PFSK-1 (cell line): Measurements from ENCODE around the gene FOXO3.

Experiments
- FOXP2 ChIP-seq: optimal IDR thresholded peaks from 2 replicates; pipeline ENCODE3; 2011; ENCODE audit warnings: borderline replicate concordance, control low read depth, inconsistent platforms; ENCODE audit not compliant: insufficient read depth; ENCODE audit errors: extremely low read length, extremely low read depth
- POLR2AphosphoS5 ChIP-seq: IDR thresholded peaks from 2 replicates; pipeline ENCODE4 v1.6.1; 2012; ENCODE audit warnings: low read depth, mild to moderate bottlenecking, control low read depth, low read length, moderate library complexity
- SIN3A ChIP-seq: IDR thresholded peaks from 2 replicates; pipeline ENCODE4 v1.6.1; 2012; ENCODE audit warnings: mild to moderate bottlenecking, low read length, moderate library complexity, borderline replicate concordance; ENCODE audit not compliant: insufficient read depth
- TAF1 ChIP-seq: IDR thresholded peaks from 2 replicates; pipeline ENCODE4 v1.6.1; 2012; ENCODE audit warnings: low read length, control low read depth, borderline replicate concordance; ENCODE audit not compliant: insufficient read depth
- TF ChIP-seq, protein P1 (sequence below), 2 experiments: IDR thresholded peaks; 2 replicates each; pipeline versions ENCODE4 v1.6.1 to v1.8.0; 2011 to 2012; ENCODE audit warnings: low read depth in 2 of 2, low read length in 2 of 2, control low read depth in 1 of 2, inconsistent platforms in 1 of 2, mild to moderate bottlenecking in 1 of 2, moderate library complexity in 1 of 2; ENCODE audit not compliant: insufficient read depth in 1 of 2

The FOXO3 gene

DNA sequence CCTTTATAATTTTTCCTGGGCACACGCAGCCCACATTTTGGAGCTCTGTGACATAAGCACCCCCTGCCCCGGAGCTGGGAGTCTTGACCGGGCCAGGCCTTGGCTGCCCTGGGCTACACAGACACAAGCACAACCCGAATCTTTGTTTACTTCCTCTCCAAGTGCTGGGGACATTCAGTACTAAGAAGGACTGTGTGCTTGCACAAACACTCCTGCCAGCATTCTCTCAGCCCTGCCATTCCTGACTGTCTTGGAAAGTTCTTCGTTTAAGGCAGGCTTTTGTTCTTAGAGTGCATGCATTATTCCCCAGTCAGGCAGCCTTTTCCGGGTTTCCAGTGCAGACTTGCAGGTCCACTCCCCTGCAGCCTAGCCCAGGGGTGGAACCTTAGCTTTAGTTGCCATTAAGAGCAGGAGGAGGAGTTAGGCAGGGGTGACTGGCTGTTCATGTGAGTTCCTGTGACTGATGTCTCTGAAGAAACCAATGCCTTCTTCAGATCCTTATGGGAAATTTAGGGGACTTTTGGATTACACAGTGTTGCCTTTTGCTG lies 28.6 kb downstream of the FOXO3 start:
- peak; percentile 33; the same call in 1 of the 2 replicates for TF ChIP-seq POLR2AphosphoS5
- TF ChIP-seq, protein P1, sequence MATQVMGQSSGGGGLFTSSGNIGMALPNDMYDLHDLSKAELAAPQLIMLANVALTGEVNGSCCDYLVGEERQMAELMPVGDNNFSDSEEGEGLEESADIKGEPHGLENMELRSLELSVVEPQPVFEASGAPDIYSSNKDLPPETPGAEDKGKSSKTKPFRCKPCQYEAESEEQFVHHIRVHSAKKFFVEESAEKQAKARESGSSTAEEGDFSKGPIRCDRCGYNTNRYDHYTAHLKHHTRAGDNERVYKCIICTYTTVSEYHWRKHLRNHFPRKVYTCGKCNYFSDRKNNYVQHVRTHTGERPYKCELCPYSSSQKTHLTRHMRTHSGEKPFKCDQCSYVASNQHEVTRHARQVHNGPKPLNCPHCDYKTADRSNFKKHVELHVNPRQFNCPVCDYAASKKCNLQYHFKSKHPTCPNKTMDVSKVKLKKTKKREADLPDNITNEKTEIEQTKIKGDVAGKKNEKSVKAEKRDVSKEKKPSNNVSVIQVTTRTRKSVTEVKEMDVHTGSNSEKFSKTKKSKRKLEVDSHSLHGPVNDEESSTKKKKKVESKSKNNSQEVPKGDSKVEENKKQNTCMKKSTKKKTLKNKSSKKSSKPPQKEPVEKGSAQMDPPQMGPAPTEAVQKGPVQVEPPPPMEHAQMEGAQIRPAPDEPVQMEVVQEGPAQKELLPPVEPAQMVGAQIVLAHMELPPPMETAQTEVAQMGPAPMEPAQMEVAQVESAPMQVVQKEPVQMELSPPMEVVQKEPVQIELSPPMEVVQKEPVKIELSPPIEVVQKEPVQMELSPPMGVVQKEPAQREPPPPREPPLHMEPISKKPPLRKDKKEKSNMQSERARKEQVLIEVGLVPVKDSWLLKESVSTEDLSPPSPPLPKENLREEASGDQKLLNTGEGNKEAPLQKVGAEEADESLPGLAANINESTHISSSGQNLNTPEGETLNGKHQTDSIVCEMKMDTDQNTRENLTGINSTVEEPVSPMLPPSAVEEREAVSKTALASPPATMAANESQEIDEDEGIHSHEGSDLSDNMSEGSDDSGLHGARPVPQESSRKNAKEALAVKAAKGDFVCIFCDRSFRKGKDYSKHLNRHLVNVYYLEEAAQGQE (IDR thresholded peaks at IDR 0.05; ENCODE audit: insufficient read depth in 1 of 2, low read depth in 2 of 2, low read length in 2 of 2): no peak

DNA sequence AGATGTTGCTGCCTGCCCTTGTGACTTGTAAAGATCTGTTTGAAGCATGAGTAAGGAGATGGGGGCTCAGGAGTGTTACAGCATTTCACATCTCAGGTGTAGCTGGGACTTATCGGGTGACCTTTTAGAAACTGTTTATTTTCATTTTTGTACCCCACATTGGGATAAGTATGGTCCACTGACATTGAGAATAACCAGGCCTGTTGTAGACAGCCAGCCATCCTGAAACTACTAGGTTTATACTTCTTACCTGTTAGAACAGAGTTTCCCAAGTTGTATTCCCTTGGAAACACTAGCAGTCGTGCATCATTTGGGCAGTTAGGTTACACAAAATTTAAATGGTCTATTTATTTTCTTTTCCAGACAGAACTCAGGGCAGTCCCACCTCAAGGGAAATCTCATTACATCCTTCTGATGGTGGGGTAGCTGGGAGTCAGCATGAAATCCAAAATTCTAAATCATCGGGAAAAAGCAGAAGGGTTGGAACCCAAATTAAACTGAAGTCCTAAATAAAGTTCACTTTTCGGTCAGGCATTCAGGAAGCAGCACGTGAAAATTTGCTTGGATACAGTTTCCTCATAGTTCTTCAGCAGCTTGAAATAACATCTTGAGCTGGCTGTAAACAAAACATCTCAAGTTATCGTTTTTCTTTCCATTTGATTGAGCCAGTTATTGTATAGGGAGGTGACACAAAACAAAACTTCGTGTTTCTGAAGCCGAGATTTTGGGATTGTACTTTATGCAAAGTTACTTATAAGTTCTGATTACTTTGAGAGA lies 30.5 kb downstream of the FOXO3 start:
- TF ChIP-seq SIN3A: no peak
- TF ChIP-seq, protein P1 (IDR thresholded peaks at IDR 0.05; ENCODE audit: insufficient read depth in 1 of 2, low read depth in 2 of 2, low read length in 2 of 2): no peak

GRCh38 chr6:108592371-108593337 lies 31.9 kb downstream of the FOXO3 start:
- no peak for TF ChIP-seq TAF1
- TF ChIP-seq FOXP2: no peak
- no peak for TF ChIP-seq POLR2AphosphoS5
- TF ChIP-seq, protein P1 (IDR thresholded peaks at IDR 0.05; ENCODE audit: insufficient read depth in 1 of 2, low read depth in 2 of 2, low read length in 2 of 2): no peak
- TF ChIP-seq SIN3A: no peak

GRCh38 chr6:108594151-108594550 lies 33.4 kb downstream of the FOXO3 start:
- TF ChIP-seq TAF1: no peak
- TF ChIP-seq, protein P1 (IDR thresholded peaks at IDR 0.05; ENCODE audit: insufficient read depth in 1 of 2, low read depth in 2 of 2, low read length in 2 of 2): no peak
- no peak for TF ChIP-seq POLR2AphosphoS5
- no peak for TF ChIP-seq SIN3A
- TF ChIP-seq FOXP2: no peak
